ENCODE measurements around the gene POLR2C. TPM values are rescaled to one million over a fixed set of nuclear protein-coding genes. Genes with fewer than 3 reads are reported as not detected.

POLR2C gene
- total and polyA plus RNA-seq, 10 of the 15 experiments (the other 5 are each of a cell fraction or from before 2014, with no cell fraction given): 26.9 to 93.0 (median 57.8) TPM

- TF ChIP-seq, protein P1, sequence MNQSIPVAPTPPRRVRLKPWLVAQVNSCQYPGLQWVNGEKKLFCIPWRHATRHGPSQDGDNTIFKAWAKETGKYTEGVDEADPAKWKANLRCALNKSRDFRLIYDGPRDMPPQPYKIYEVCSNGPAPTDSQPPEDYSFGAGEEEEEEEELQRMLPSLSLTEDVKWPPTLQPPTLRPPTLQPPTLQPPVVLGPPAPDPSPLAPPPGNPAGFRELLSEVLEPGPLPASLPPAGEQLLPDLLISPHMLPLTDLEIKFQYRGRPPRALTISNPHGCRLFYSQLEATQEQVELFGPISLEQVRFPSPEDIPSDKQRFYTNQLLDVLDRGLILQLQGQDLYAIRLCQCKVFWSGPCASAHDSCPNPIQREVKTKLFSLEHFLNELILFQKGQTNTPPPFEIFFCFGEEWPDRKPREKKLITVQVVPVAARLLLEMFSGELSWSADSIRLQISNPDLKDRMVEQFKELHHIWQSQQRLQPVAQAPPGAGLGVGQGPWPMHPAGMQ (IDR thresholded peaks at IDR 0.05; ENCODE audit: borderline replicate concordance): no peak
- TF ChIP-seq PRDM15 (CRISPR knock-in tag; IDR thresholded peaks at IDR 0.05) (no peak), MYC (IDR thresholded peaks at IDR 0.05; ENCODE audit: insufficient read depth, insufficient read length, insufficient replicate concordance, low read length, severe bottlenecking) (no peak), IKZF1 (conservative IDR thresholded peaks at IDR 0.05) (peak; percentile 86), NKRF (conservative IDR thresholded peaks at IDR 0.05) (peak; percentile 70), HCFC1 (IDR thresholded peaks at IDR 0.05; ENCODE audit: low read length) (peak; percentile 78), ATF7 (IDR thresholded peaks at IDR 0.05; ENCODE audit: low read depth) (no peak), ZBED1 (IDR thresholded peaks at IDR 0.05; ENCODE audit: borderline replicate concordance) (peak; percentile 56; the same call in 1 of the 2 replicates), ZNF384 (IDR thresholded peaks at IDR 0.05; ENCODE audit: borderline replicate concordance, low read depth, low read length) (no peak), MXI1 (IDR thresholded peaks at IDR 0.05; ENCODE audit: low read depth, low read length) (peak; percentile 35; the same call in 1 of the 2 replicates), IKZF2 (IDR thresholded peaks at IDR 0.05) (0 out of 4 replicates have a peak, but pooled peaks of 1 of the 2 experiments have one; percentile 15), SREBF1 (IDR thresholded peaks at IDR 0.05; ENCODE audit: low read length) (no peak), WRNIP1 (IDR thresholded peaks at IDR 0.05; ENCODE audit: borderline replicate concordance, low read depth, low read length) (no peak), CBX3 (IDR thresholded peaks at IDR 0.05; ENCODE audit: borderline replicate concordance, low read depth) (no peak), CHD4 (IDR thresholded peaks at IDR 0.05) (no peak), NBN (IDR thresholded peaks at IDR 0.05) (peak; percentile 65; the same call in 1 of the 2 replicates)
- TF ChIP-seq, protein P2, sequence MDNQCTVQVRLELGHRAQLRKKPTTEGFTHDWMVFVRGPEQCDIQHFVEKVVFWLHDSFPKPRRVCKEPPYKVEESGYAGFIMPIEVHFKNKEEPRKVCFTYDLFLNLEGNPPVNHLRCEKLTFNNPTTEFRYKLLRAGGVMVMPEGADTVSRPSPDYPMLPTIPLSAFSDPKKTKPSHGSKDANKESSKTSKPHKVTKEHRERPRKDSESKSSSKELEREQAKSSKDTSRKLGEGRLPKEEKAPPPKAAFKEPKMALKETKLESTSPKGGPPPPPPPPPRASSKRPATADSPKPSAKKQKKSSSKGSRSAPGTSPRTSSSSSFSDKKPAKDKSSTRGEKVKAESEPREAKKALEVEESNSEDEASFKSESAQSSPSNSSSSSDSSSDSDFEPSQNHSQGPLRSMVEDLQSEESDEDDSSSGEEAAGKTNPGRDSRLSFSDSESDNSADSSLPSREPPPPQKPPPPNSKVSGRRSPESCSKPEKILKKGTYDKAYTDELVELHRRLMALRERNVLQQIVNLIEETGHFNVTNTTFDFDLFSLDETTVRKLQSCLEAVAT (IDR thresholded peaks at IDR 0.05): no peak
- TF ChIP-seq, protein P3, sequence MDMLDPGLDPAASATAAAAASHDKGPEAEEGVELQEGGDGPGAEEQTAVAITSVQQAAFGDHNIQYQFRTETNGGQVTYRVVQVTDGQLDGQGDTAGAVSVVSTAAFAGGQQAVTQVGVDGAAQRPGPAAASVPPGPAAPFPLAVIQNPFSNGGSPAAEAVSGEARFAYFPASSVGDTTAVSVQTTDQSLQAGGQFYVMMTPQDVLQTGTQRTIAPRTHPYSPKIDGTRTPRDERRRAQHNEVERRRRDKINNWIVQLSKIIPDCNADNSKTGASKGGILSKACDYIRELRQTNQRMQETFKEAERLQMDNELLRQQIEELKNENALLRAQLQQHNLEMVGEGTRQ (IDR thresholded peaks at IDR 0.05; ENCODE audit: borderline replicate concordance, low read depth, low read length): no peak
- TF ChIP-seq, protein P4, sequence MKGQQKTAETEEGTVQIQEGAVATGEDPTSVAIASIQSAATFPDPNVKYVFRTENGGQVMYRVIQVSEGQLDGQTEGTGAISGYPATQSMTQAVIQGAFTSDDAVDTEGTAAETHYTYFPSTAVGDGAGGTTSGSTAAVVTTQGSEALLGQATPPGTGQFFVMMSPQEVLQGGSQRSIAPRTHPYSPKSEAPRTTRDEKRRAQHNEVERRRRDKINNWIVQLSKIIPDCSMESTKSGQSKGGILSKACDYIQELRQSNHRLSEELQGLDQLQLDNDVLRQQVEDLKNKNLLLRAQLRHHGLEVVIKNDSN (IDR thresholded peaks at IDR 0.05; ENCODE audit: borderline replicate concordance, extremely low read length, insufficient read depth, low read depth, low read length): no peak
Measured at GRCh38 chr16:57462209-57462977, at the start of gene POLR2C (continued).
